Hindlimb muscle (tissue), 1 donor: Measurements from ENCODE around the gene GRIN1. TPM values are rescaled to one million over a fixed set of nuclear protein-coding genes. Genes with fewer than 3 reads are reported as not detected.

Source experiments
- DNase-seq: peaks from one replicate; pipeline ENCODE4 v3.0.0-alpha.2; 2013
- polyA plus RNA-seq: library from polyadenylated mRNA; unstranded; fragments of 120-200 nt; gene quantifications from one replicate; pipeline ENCODE4 v1.2.1, GENCODE V29; 2013; ENCODE audit not compliant: insufficient read length

GRIN1 gene
- polyA plus RNA-seq, 1 donor, result not detected

DNA sequence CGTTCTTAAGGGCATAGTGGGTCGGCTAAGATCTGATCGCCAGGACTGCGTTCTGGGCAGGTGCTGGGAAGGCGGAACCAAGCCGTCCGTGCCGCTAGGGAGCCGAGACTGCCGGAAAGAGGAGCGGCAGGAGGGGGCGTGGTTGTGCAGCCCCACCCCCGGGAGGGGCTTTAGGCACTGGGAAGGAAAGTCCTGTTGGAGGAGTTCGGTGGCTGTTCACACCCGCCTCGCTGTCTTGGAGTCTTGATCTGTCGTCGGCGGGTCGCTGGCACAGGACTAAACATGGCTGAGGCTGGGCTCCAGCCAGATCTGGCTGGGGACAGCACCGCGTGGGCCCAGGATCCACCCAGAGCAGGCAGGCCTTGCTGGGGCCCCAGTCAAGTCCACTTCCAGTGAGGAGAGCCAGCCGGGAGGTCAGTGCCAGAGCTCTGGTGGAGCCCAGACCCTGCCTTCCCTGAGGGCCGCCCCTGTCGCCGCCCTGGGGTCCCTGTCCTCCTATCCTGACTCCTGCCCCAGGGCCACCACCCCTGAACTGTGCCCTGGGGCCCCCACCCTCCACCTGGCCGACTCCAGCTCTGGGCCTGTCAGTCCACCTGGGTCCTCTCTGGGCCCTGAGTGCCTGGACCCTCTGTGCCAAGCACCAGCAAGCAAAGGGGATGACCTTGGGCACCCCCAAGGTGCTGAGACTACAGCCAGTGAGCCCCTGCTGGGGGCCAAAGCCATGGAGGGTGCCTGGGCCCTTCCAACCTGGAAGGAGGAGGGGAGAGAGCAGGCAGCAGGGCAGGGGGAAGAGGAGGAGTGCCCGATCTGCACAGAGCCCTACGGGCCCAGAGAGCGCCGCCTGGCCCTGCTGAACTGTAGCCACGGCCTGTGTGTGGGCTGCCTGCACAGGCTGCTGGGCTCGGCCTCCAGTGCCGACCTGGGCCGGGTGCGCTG lies 78.6 kb downstream of the GRIN1 start:
- no peak for DNase-seq

DNA sequence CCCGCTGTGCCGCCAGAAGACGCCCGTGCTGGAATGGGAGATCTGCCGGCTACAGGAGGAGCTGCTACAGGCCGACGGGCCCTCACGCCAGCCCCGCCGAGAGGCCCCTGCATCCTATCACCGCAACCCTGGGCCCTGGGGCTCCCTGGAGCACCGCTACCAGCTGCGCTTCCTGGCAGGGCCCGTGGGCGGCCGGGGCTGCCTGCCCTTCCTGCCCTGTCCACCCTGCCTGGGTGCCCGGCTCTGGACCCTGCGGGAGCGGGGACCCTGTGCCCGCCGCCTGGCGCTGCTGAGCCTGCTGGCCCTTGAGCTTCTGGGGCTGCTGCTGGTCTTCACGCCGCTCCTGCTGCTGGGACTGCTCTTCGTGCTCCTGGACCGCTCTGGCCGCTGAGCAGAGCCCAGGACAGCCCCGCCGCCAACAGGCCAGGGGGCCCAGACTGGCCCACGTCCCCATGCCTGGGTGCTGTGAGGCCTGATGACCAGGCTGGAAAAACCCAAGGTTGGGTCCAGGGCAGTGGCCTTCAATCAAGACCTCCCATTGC lies 79.3 kb downstream of the GRIN1 start:
- no peak for DNase-seq

Other genes starting within 250 kb of the GRIN1 start
- 45.6 TPM for gene FBXW5, start 194.4 kb upstream of the GRIN1 start, polyA plus RNA-seq
- 0.90 TPM for gene C8G, start 193.9 kb upstream of the GRIN1 start, polyA plus RNA-seq
- 0.67 TPM for gene LCN12, start 186.9 kb upstream of the GRIN1 start, polyA plus RNA-seq
- 24.2 TPM for gene PTGDS, start 161.7 kb upstream of the GRIN1 start, polyA plus RNA-seq
- 0.85 TPM for gene LCNL1, start 156.2 kb upstream of the GRIN1 start, polyA plus RNA-seq
- 23.9 TPM for gene PAXX, start 146.7 kb upstream of the GRIN1 start, polyA plus RNA-seq
- gene CLIC3, start 142.6 kb upstream of the GRIN1 start, polyA plus RNA-seq, result 0.54 TPM
- 18.4 TPM for gene ABCA2, start 110.9 kb upstream of the GRIN1 start, polyA plus RNA-seq
- 0.10 TPM for gene FUT7, start 107.1 kb upstream of the GRIN1 start, polyA plus RNA-seq
- gene NPDC1, start 93.0 kb upstream of the GRIN1 start, polyA plus RNA-seq, result 44.1 TPM
- 11.0 TPM for gene ENTPD2, start 85.1 kb upstream of the GRIN1 start, polyA plus RNA-seq
- gene SAPCD2, start 68.6 kb upstream of the GRIN1 start, polyA plus RNA-seq, result 3.9 TPM
- 2.5 TPM for gene UAP1L1, start 61.6 kb upstream of the GRIN1 start, polyA plus RNA-seq
- 43.6 TPM for gene MAN1B1, start 52.2 kb upstream of the GRIN1 start, polyA plus RNA-seq
- 30.0 TPM for gene DPP7, start 24.4 kb upstream of the GRIN1 start, polyA plus RNA-seq
- gene LRRC26, start 30.9 kb downstream of the GRIN1 start, polyA plus RNA-seq, result not detected
- not detected for gene TMEM210, start 32.9 kb downstream of the GRIN1 start, polyA plus RNA-seq
- 36.3 TPM for gene ANAPC2, start 49.4 kb downstream of the GRIN1 start, polyA plus RNA-seq
- gene SSNA1, start 49.5 kb downstream of the GRIN1 start, polyA plus RNA-seq, result 66.5 TPM
- 14.0 TPM for gene TPRN, start 61.6 kb downstream of the GRIN1 start, polyA plus RNA-seq
- gene TMEM203, start 66.5 kb downstream of the GRIN1 start, polyA plus RNA-seq, result 36.1 TPM
- gene NDOR1, start 66.5 kb downstream of the GRIN1 start, polyA plus RNA-seq, result 10.5 TPM
- gene RNF208, start 83.1 kb downstream of the GRIN1 start, polyA plus RNA-seq, result 4.2 TPM
- gene CYSRT1, start 86.0 kb downstream of the GRIN1 start, polyA plus RNA-seq, result 2.5 TPM
- 2.1 TPM for gene RNF224, start 88.3 kb downstream of the GRIN1 start, polyA plus RNA-seq
- gene SLC34A3, start 91.7 kb downstream of the GRIN1 start, polyA plus RNA-seq, result 1.8 TPM
- gene TUBB4B, start 102.1 kb downstream of the GRIN1 start, polyA plus RNA-seq, result 145 TPM
- not detected for gene STPG3, start 112.1 kb downstream of the GRIN1 start, polyA plus RNA-seq
- 53.1 TPM for gene NELFB, start 116.2 kb downstream of the GRIN1 start, polyA plus RNA-seq
- 7.9 TPM for gene TOR4A, start 138.6 kb downstream of the GRIN1 start, polyA plus RNA-seq
- gene NRARP, start 163.1 kb downstream of the GRIN1 start, polyA plus RNA-seq, result 3.9 TPM